Mononuclear cell (primary cell): ENCODE results near the gene TMEM190. TPM values are rescaled to one million over a fixed set of nuclear protein-coding genes. Genes with fewer than 3 reads are reported as not detected.

Experiments
- H3K27me3 ChIP-seq: 2 replicates; pipeline ENCODE4 v1.6.0; 2011; ENCODE audit warnings: low read length, control low read depth; ENCODE audit not compliant: insufficient read depth
- H3K4me1 ChIP-seq: 2 replicates; pipeline ENCODE4 v1.5.1; 2011; ENCODE audit warnings: mild to moderate bottlenecking, low read length, control low read depth; ENCODE audit not compliant: insufficient read depth
- H3K4me3 ChIP-seq: 2 replicates; pipeline ENCODE4 v1.5.1; 2011; ENCODE audit warnings: mild to moderate bottlenecking, low read length, moderate library complexity
- H3K9me3 ChIP-seq: 2 replicates; pipeline ENCODE4 v1.5.1; 2011; ENCODE audit warnings: low read depth, mild to moderate bottlenecking, control low read depth, low read length
- total RNA-seq: library from RNA; depleted of rRNA; stranded (reverse); fragments of >200 nt; gene quantifications from one replicate; pipeline ENCODE4 v1.2.3, GENCODE V29; 2012

Gene TMEM190
- total RNA-seq, 1 donor: not detected

DNA sequence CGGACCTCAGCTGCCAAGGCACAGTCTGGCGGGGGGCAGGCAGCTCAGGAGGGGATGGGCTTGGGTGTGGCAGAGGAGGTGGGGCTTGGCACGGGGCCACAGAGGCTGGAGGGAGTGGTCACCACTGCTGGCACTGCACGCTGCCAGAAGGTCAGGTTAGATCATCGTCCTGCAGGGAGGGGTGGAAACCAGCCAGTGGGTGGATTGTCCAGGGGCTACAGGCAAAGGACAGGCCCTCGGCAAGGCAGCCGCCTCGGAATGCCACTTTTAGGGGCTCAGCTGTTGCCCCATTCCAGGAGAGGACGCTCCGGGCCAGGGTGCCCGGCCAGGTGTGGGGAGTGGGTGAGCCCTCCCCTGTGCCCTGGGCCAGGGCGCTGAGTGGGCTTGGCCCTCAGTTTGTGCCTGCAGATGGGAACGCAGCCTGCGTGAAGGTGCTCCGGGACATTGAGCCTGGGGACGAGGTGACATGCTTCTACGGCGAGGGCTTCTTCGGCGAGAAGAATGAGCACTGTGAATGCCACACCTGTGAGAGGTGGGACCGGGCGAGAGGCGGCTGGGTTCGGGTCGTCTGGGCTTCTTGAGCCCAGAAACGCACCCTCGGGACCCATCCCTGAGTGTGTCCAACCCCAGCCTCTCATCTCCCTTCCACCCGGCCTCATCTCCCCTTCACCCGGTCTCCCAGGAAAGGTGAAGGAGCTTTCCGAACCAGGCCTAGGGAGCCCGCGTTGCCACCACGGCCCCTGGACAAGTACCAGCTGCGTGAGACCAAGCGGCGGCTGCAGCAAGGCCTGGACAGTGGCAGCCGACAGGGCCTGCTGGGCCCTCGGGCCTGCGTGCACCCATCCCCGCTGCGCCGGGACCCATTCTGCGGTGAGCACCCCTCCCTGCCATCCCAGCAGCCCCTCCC, 30.6 kb upstream of the TMEM190 start:
- no peaks in the 10 kb centered on the region for H3K27me3 ChIP-seq
- no peak overlapping the region for H3K4me3 ChIP-seq
- no peaks in the 10 kb centered on the region for H3K9me3 ChIP-seq
- H3K4me1 ChIP-seq: peaks cover 5% of the 10 kb centered on the region

DNA sequence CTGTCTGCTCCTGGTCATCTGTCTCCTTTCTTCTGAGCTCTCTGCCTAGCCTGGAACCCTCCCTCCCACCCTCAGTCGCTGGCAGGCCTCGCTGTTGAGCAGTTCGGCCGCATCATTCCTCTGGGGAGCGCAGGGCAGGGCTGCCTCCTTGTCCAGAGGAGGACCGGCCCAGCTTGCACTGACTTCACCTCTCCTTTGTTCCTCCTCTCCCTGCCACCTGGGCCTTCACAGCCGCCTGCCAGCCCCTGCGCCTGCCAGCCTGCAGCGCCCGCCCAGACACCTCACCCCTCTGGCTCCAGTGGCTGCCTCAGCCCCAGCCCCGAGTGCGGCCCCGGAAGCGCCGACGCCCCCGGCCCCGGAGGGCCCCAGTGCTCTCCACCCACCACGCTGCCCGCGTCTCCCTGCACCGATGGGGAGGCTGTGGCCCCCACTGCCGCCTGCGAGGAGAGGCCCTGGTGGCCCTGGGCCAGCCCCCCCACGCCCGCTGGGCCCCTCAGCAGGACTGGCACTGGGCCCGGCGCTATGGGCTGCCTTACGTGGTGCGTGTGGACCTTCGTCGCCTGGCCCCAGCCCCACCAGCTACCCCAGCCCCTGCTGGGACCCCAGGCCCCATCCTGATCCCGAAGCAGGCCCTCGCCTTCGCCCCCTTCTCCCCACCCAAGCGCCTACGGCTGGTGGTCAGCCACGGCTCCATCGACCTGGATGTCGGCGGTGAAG, 29.7 kb upstream of the TMEM190 start:
- Histone ChIP-seq H3K4me3 (no peak overlapping the region), H3K4me1 (no peaks in the 10 kb centered on the region), H3K27me3 (peaks cover 4% of the 10 kb centered on the region)

DNA sequence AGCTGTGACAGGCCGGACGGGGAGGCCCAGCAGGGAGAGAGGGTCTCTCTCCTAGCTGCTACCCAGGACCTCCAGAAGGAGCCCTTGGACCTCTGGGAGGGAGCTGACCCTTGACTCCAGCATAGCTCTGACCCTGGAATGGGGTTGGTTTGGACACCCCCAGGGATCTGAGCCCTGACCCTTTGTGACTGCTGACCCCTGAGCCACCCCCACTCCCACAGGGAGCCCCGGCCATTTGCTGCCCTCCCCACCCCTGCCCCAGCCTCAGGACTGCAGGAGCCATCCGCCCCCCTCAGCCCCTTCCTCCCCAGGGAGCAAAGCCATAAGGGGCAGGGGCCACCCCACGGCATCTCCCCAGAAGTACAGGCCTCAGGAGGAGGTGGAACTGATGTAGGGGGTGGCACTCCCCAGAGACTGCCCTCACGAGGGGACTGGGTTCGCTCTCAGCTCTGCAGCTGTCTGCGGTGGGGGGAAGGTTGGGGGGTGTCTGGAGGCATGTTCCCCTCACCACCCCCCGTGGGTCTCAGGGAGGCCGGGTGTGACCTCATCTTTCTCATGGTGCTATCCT, 29.1 kb upstream of the TMEM190 start:
- Histone ChIP-seq H3K4me3 (no peak overlapping the region), H3K9me3 (no peaks in the 10 kb centered on the region), H3K27me3 (peaks cover 10% of the 10 kb centered on the region), H3K4me1 (no peaks in the 10 kb centered on the region)

More for the DNA sequence above, 29.7 kb upstream of the TMEM190 start:
- H3K9me3 ChIP-seq: no peaks in the 10 kb centered on the region

DNA sequence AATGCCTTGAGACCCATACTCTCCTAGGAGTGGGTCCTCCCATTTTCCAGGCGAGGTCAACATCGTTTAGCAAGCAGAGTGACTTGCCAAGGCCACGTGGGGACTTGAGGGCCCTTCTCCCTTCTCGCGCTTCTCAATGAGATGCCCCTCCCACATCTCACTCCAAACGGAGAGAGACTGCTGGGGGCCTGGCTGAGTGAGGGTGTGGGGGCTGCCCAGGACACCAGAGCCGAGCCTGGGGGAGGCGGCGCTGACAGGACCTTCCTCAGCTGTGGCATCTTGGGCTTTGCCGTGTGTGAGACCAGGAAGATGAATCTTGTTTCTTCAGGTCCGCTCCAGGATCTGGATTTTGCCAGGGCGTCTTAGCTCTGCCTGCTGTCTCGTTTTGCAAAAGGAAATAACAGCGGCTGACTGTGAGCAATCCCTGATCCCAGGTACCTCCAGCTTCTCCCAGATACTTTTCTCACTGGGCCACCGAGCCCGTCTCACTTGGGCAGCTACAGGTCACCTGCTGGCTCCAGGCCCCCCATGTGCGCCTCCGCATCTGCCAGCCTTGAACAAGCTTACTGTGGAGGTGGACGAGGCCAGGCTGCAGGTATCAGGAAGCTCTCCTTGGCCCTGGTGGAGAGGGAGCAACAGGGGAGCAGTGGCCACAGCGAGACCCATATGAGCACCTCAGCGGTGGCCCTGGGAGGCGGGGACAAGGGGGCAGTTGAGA, 28.1 kb upstream of the TMEM190 start:
- H3K4me3 ChIP-seq: no peak overlapping the region
- H3K27me3 ChIP-seq: peaks cover 19% of the 10 kb centered on the region
- H3K4me1 ChIP-seq: peaks cover 4% of the 10 kb centered on the region
- no peaks in the 10 kb centered on the region for H3K9me3 ChIP-seq

DNA sequence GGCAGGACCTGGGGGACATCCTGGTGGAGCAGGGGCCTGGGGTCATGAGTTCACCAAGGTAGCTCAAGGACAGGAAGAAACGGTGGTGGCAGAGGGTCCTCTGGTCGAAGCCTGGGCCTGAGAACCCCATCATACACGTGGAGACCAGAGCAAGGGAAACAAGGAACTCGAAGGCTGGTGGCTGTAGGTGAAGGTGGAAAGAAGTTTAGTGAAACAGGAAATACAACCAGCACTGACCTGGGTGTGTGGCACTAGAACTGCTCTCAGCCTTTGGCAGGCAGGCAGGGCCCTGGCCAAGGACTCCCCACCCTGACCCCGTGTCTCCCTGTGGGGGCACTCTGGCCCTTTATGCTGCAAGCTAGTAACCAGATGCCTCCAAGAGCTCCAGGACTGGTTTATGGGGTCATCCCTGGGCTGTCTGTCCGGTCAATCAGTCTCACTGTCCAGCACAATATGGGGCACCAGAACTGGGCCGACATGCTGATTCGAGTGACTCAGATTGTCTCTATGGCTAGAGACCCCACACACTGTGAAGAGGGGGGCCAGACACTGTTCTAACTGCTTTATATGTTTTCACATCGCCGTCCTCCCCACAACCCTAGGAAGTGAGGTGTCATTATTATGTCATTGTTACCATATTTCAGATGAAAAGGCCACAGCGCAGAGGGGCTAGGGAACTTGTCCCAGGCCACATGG, 25.9 kb upstream of the TMEM190 start:
- Histone ChIP-seq H3K4me1 (peaks cover 8% of the 10 kb centered on the region), H3K9me3 (no peaks in the 10 kb centered on the region), H3K4me3 (no peak overlapping the region), H3K27me3 (peaks cover 29% of the 10 kb centered on the region)

DNA sequence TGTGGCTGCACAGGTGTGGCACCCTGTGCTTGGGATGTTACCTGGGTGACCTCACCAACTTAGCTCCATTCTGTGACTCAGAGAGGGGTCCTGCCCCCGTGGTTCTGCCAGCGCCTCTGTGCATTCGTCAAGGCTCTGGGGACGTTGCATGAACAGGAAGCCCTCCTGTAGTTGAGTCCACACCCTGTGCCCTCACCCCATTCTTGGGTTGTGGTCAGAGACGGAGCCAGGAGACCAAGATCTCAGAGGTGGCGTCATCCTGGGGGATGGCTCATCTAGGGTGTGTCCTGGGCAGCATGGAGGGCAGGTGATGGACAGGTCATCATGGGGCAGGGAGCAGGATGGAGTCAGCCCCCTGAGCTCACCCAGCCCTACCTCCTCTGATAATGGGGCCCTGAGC, 24.6 kb upstream of the TMEM190 start:
- Histone ChIP-seq H3K9me3 (no peaks in the 10 kb centered on the region), H3K4me1 (peaks cover 8% of the 10 kb centered on the region), H3K4me3 (no peak overlapping the region), H3K27me3 (peaks cover 31% of the 10 kb centered on the region)

GRCh38 chr19:55352549-55353145, 24.0 kb upstream of the TMEM190 start:
- H3K4me1 ChIP-seq: peaks cover 8% of the 10 kb centered on the region
- no peak overlapping the region for H3K4me3 ChIP-seq
- no peaks in the 10 kb centered on the region for H3K9me3 ChIP-seq
- H3K27me3 ChIP-seq: peaks cover 31% of the 10 kb centered on the region

DNA sequence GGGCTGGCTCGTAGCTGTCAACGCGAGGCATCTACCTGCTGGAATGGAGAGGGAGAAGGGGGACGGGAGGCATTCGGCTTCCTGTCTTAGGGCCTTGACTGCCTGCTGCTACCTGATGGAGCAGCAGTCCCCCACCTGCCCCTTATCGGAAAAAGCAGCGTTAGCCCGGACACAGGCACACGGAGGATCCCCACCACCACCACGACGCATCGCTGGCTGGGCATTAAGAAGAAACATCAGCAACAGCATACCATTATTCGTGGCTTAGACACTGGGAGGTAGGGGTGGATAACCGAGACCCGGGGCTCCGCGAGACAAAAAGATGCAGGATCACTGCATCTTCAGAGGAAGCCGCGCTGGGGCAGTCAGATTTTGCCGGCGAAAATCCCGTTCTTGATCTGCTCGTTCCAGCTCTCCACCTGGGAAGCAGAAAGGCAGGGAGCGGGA, 23.2 kb upstream of the TMEM190 start:
- no peaks in the 10 kb centered on the region for H3K9me3 ChIP-seq
- H3K4me3 ChIP-seq: no peak overlapping the region
- peaks cover 8% of the 10 kb centered on the region for H3K4me1 ChIP-seq
- H3K27me3 ChIP-seq: peaks cover 31% of the 10 kb centered on the region

- Histone ChIP-seq H3K4me1 (peaks cover 8% of the 10 kb centered on the region), H3K9me3 (no peaks in the 10 kb centered on the region), H3K4me3 (no peak overlapping the region), H3K27me3 (peaks cover 31% of the 10 kb centered on the region)
Measured at GRCh38 chr19:55353803-55354697, 22.6 kb upstream of the TMEM190 start.

DNA sequence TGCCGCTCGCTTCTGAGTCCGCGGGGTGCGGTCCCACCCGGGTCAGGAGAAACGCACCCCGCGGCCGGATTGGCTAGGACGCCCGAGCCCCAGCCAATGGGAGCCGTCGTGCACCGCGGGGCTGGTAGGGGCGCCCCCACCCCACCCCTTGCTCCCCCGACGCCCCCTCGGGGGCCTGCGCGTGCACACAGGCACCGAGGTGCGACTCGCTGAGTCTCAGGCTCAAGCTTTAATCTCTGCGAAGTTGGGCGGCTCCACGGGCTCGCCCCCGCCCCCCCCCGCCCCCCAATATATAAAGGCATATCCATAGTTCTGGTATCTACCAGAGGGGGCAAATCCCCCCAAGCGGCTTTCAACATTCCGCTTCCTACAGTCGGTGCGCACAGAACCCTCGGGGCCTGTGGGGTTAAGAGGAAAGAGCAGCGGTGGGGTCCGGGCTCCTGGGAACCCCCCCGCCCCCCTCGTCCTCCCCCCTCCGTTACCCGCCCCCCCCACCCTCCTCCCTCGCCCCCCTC, 21.9 kb upstream of the TMEM190 start, which contains the start of gene COX6B2:
Gene COX6B2, minus strand, starts transcription at position 22 of the 515 bp plus-strand sequence. CDS start 198 bp downstream, outside the sequence.
- Histone ChIP-seq H3K4me3 (no peak within 1 kb of the TSS), H3K4me1 (peaks cover 8% of the 10 kb centered on the region), H3K27me3 (peaks cover 31% of the 10 kb centered on the region), H3K9me3 (no peaks in the 10 kb centered on the region)

DNA sequence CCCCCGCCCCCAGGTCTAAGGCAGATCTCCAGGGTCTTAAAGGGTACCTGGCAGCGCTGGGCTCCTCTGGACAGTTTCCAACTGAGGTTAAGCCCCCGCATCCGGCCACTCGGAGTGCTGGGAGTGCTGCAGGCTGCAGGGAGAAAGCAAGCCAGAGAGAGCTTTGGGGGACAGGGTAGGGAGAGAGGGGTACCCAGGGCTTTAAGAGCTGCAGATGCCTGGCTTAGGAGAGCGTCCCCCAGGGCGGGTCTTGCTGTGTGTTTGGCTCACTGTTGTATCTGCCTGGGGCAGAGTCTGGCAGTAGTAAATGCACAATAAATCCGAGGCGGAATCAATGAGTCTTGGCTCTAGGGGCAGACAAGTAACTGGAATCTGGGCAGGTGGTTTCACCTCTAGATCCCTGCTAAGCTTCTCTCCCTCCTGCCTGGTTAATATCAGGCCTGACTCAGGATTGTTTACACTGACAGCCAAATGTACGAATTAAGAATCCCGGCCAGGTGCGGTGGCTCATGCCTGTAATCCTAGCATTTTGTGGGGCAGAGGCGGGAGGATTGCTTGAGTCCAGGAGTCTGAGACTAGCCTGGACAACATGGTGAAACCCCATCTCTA, 21.3 kb upstream of the TMEM190 start:
- Histone ChIP-seq H3K4me3 (no peak overlapping the region), H3K27me3 (peaks cover 31% of the 10 kb centered on the region), H3K9me3 (no peaks in the 10 kb centered on the region), H3K4me1 (peaks cover 8% of the 10 kb centered on the region)

GRCh38 chr19:55358493-55358892, 18.1 kb upstream of the TMEM190 start:
- Histone ChIP-seq H3K4me1 (peaks cover 4% of the 10 kb centered on the region), H3K27me3 (peaks cover 11% of the 10 kb centered on the region), H3K4me3 (no peak overlapping the region), H3K9me3 (no peaks in the 10 kb centered on the region)
